ENCODE results near the gene HYPK. TPM values are rescaled to one million over a fixed set of nuclear protein-coding genes. Genes with fewer than 3 reads are reported as not detected.

The HYPK gene
- total RNA-seq (1 to 10 TPM; 3.1 to 7.1 (median 5.1) TPM), polyA plus RNA-seq (10 to 100 TPM in 1 of 2 donors, 1 to 10 TPM in 1; 5.0 to 25.6 TPM)

- intact Hi-C loops (cut with DNase I) = no loop called here
- no peak for TF ChIP-seq CTCF (IDR thresholded peaks at IDR 0.05)
- WGBS, 2 donors = 8 to 10% methylated on average over 44 of the region's 44 CpGs
- peak within 1 kb of the TSS; percentile 67 to 89 (median 73) for H3K4me3 ChIP-seq
- no peaks in the 10 kb centered on the region for H3K9me3 ChIP-seq
- peak within 1 kb of the TSS; percentile 60 to 98 (median 84) for H3K27ac ChIP-seq
- no peaks in the 10 kb centered on the region for H3K27me3 ChIP-seq
- FAIRE-seq (no peak), ATAC-seq (peak; percentile 89 to 95 (median 90)), DNase-seq (peak; percentile 89 to 97 (median 93))
- H3K36me3 ChIP-seq = peaks cover 4 to 28% (median 5%) of the 10 kb centered on the region in 3 donors
- peaks cover 2 to 34% (median 7%) of the 10 kb centered on the region in 3 donors for H3K4me1 ChIP-seq
These were observed at the start of gene HYPK for GRCh38 chr15:43800286-43801141. TSS of gene HYPK (plus strand) at chr15:43800599. CDS start at chr15:43800623, 24 bp downstream.

GRCh38 chr15:43751885-43752284 is 48.5 kb upstream of the HYPK start:
- no peak for ATAC-seq
- DNase-seq = no peak
- TF ChIP-seq CTCF (IDR thresholded peaks at IDR 0.05) = no peak
- WGBS, 2 donors = 40 to 41% methylated on average over 6 of the region's 6 CpGs
- no peak overlapping the region for H3K27ac ChIP-seq
- no peak overlapping the region for H3K4me3 ChIP-seq
- peaks cover 0 to 14% (median 2%) of the 10 kb centered on the region in 3 donors for H3K36me3 ChIP-seq
- intact Hi-C loops (cut with DNase I) = no loop called here
- no peaks in the 10 kb centered on the region for H3K27me3 ChIP-seq
- FAIRE-seq = no peak
- peaks cover 0 to 27% (median 12%) of the 10 kb centered on the region in 3 donors for H3K4me1 ChIP-seq
- H3K9me3 ChIP-seq = no peaks in the 10 kb centered on the region

- peaks cover 11 to 93% (median 37%) of the 10 kb centered on the region in 3 donors for H3K36me3 ChIP-seq
- H3K9me3 ChIP-seq = no peaks in the 10 kb centered on the region
- no peak overlapping the region for H3K4me3 ChIP-seq
- H3K27ac ChIP-seq = no peak overlapping the region
- intact Hi-C loops (cut with DNase I) = no loop called here
- H3K4me1 ChIP-seq = peaks cover 0 to 2% (median 0%) of the 10 kb centered on the region in 3 donors
- FAIRE-seq (no peak), ATAC-seq (no peak), DNase-seq (no peak)
- no peak for TF ChIP-seq CTCF (IDR thresholded peaks at IDR 0.05)
- no peaks in the 10 kb centered on the region for H3K27me3 ChIP-seq
- WGBS, 2 donors = 78 to 84% methylated on average over 6 of the region's 6 CpGs
These were observed 37.6 kb upstream of the HYPK start for GRCh38 chr15:43762824-43763223.

- no peaks in the 10 kb centered on the region for H3K9me3 ChIP-seq
- intact Hi-C loops (cut with DNase I) = no loop called here
- no peaks in the 10 kb centered on the region for H3K27me3 ChIP-seq
- DNase-seq (no peak), FAIRE-seq (no peak), ATAC-seq (no peak)
- H3K4me3 ChIP-seq = no peak overlapping the region
- peaks cover 6 to 93% (median 33%) of the 10 kb centered on the region in 3 donors for H3K36me3 ChIP-seq
- WGBS, 2 donors = 48 to 50% methylated on average over 2 of the region's 2 CpGs
- TF ChIP-seq CTCF (IDR thresholded peaks at IDR 0.05) = no peak
- H3K27ac ChIP-seq = no peak overlapping the region
- H3K4me1 ChIP-seq = peaks cover 0 to 2% (median 0%) of the 10 kb centered on the region in 3 donors
These were observed 36.5 kb upstream of the HYPK start for GRCh38 chr15:43763819-43764446.

All from pancreas (tissue), 10 donors.